ENCODE measurements around the gene PERM1. TPM values are rescaled to one million over a fixed set of nuclear protein-coding genes. Genes with fewer than 3 reads are reported as not detected.

PERM1 gene
- total and polyA plus RNA-seq, 2 of the 13 experiments (the other 11 are each of a cell fraction or from before 2014, with no cell fraction given), result 0.04 to 0.29 TPM

GRCh38 chr1:1000357-1001056, 18.6 kb upstream of the PERM1 start (continued):
- no peak for TF ChIP-seq MBNL3 (CRISPR knock-in tag; conservative IDR thresholded peaks at IDR 0.05)
- TF ChIP-seq USF2 (IDR thresholded peaks at IDR 0.05; ENCODE audit: low read depth, low read length), result peak; percentile 52
- peak; percentile 58; the same call in 1 of the 2 replicates for TF ChIP-seq USF2 (CRISPR knock-in tag; IDR thresholded peaks at IDR 0.05; ENCODE audit: borderline replicate concordance)
- peak; percentile 70; the same call in 1 of the 2 replicates for TF ChIP-seq SP4 (CRISPR knock-in tag; IDR thresholded peaks at IDR 0.05)
- peak; percentile 93 for TF ChIP-seq BHLHE40 (IDR thresholded peaks at IDR 0.05; ENCODE audit: low read length)
- TF ChIP-seq HDAC2 (CRISPR knock-in tag; IDR thresholded peaks at IDR 0.05), result peak; percentile 78
- no peak for TF ChIP-seq HNRNPH1 (optimal IDR thresholded peaks at IDR 0.05; ENCODE audit: low read depth, low read length)
- TF ChIP-seq ZNF496 (CRISPR knock-in tag; IDR thresholded peaks at IDR 0.05; ENCODE audit: insufficient replicate concordance), result no peak
- TF ChIP-seq HNF4A (CRISPR knock-in tag; IDR thresholded peaks at IDR 0.05), result no peak
- TF ChIP-seq PITX1 (CRISPR knock-in tag; IDR thresholded peaks at IDR 0.05), result no peak; the same call in 1 of the 2 replicates
- no peak for TF ChIP-seq PHF5A (CRISPR knock-in tag; IDR thresholded peaks at IDR 0.05; ENCODE audit: low read depth, unreplicated experiment)
- TF ChIP-seq E2F5 (CRISPR knock-in tag; conservative IDR thresholded peaks at IDR 0.05), result no peak
- TF ChIP-seq ZEB1 (IDR thresholded peaks at IDR 0.05; ENCODE audit: insufficient replicate concordance, low read depth), result no peak
- TF ChIP-seq ZNF235 (CRISPR knock-in tag; IDR thresholded peaks at IDR 0.05; ENCODE audit: borderline replicate concordance), result no peak
- TF ChIP-seq ZNF777 (CRISPR knock-in tag; IDR thresholded peaks at IDR 0.05), result peak; percentile 79; the same call in 1 of the 2 replicates
- TF ChIP-seq SUZ12 (IDR thresholded peaks at IDR 0.05; ENCODE audit: low read depth, low read length), result no peak
- peak; percentile 65; the same call in 1 of the 2 replicates for TF ChIP-seq RCOR2 (CRISPR knock-in tag; IDR thresholded peaks at IDR 0.05)
- TF ChIP-seq ZNF83 (CRISPR knock-in tag; IDR thresholded peaks at IDR 0.05; ENCODE audit: borderline replicate concordance), result peak; percentile 48; the same call in 1 of the 2 replicates
- TF ChIP-seq, protein P1, sequence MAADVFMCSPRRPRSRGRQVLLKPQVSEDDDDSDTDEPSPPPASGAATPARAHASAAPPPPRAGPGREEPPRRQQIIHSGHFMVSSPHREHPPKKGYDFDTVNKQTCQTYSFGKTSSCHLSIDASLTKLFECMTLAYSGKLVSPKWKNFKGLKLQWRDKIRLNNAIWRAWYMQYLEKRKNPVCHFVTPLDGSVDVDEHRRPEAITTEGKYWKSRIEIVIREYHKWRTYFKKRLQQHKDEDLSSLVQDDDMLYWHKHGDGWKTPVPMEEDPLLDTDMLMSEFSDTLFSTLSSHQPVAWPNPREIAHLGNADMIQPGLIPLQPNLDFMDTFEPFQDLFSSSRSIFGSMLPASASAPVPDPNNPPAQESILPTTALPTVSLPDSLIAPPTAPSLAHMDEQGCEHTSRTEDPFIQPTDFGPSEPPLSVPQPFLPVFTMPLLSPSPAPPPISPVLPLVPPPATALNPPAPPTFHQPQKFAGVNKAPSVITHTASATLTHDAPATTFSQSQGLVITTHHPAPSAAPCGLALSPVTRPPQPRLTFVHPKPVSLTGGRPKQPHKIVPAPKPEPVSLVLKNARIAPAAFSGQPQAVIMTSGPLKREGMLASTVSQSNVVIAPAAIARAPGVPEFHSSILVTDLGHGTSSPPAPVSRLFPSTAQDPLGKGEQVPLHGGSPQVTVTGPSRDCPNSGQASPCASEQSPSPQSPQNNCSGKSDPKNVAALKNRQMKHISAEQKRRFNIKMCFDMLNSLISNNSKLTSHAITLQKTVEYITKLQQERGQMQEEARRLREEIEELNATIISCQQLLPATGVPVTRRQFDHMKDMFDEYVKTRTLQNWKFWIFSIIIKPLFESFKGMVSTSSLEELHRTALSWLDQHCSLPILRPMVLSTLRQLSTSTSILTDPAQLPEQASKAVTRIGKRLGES (CRISPR knock-in tag; IDR thresholded peaks at IDR 0.05; ENCODE audit: borderline replicate concordance), result 0 out of 2 replicates have a peak, but pooled peaks have one; percentile 25
- 0 out of 2 replicates have a peak, but pooled peaks have one; percentile 51 for TF ChIP-seq ZNF619 (CRISPR knock-in tag; IDR thresholded peaks at IDR 0.05)
- no peak for TF ChIP-seq CENPBD1 (CRISPR knock-in tag; IDR thresholded peaks at IDR 0.05; ENCODE audit: borderline replicate concordance, low read depth)
- peak; percentile 99 for TF ChIP-seq ZNF234 (CRISPR knock-in tag; conservative IDR thresholded peaks at IDR 0.05)
- peak; percentile 89; the same call in 1 of the 2 replicates for TF ChIP-seq EED (CRISPR knock-in tag; IDR thresholded peaks at IDR 0.05)
- TF ChIP-seq ZNF225 (CRISPR knock-in tag; IDR thresholded peaks at IDR 0.05), result peak; percentile 54; the same call in 1 of the 2 replicates
